CD4-positive, alpha-beta T cell (primary cell): ENCODE measurements around the gene ZNF609. TPM values are rescaled to one million over a fixed set of nuclear protein-coding genes. Genes with fewer than 3 reads are reported as not detected.
A peak's percentile ranks its signal among the peaks of the same experiment; 100 is the strongest.

Experiments
- ATAC-seq: fragments of 200-7000 bp; cut with Tn5 transposase; one replicate; pipeline ENCODE4 v1.10.0; 2022; ENCODE audit warnings: mild to moderate bottlenecking; ENCODE audit not compliant: poor library complexity
- CTCF ChIA-PET: fragments of 350-600 bp; sonication (Branson Sonifier 250); formaldehyde crosslinking; loops from one replicate; lab custom pipeline; 2021; ENCODE audit warnings: antibody characterized with exemption, inconsistent platforms; lab: Charles Lee
- POLR2A ChIA-PET: fragments of 350-600 bp; sonication (Branson Sonifier 250); formaldehyde crosslinking; loops from one replicate; lab custom pipeline; 2021; ENCODE audit warnings: antibody characterized with exemption, inconsistent platforms; lab: Charles Lee
- DNase-seq, 14 experiments: peaks; one replicate each; pipeline ENCODE4 v3.0.0-alpha.2; 2013 to 2020; ENCODE audit warnings: mixed read lengths in 2 of 14
- H3K27ac ChIP-seq, 2 donors: one replicate each; pipeline versions ENCODE4 v1.5.1 to v1.7.0; 2013; ENCODE audit warnings: low read length in 2 of 2, low read depth in 1 of 2, mild to moderate bottlenecking in 1 of 2
- H3K27me3 ChIP-seq, 2 experiments: 1 replicate in 1 of 2; 2 replicates in 1 of 2; pipeline versions ENCODE4 v1.6.1 to v1.7.0; 2013; ENCODE audit warnings: low read length in 2 of 2, control low read depth in 1 of 2, mild to moderate bottlenecking in 1 of 2, moderate library complexity in 1 of 2; ENCODE audit not compliant: insufficient read depth in 2 of 2, control insufficient read depth in 1 of 2
- H3K36me3 ChIP-seq: one replicate; pipeline ENCODE4 v1.6.1; 2013; ENCODE audit warnings: low read length, control low read depth; ENCODE audit not compliant: insufficient read depth
- H3K4me1 ChIP-seq: one replicate; pipeline ENCODE4 v1.6.1; 2013; ENCODE audit warnings: low read length, control low read depth; ENCODE audit not compliant: insufficient read depth
- H3K4me3 ChIP-seq: one replicate; pipeline ENCODE4 v1.5.1; 2013; ENCODE audit warnings: mild to moderate bottlenecking, low read length, moderate library complexity
- H3K9me3 ChIP-seq, 2 experiments: 1 replicate in 1 of 2; 2 replicates in 1 of 2; pipeline versions ENCODE4 v1.6.1 to v1.7.0; 2013; ENCODE audit warnings: low read length in 2 of 2, mild to moderate bottlenecking in 2 of 2, control low read depth in 1 of 2, moderate library complexity in 1 of 2; ENCODE audit not compliant: control insufficient read depth in 1 of 2, insufficient read depth in 1 of 2
- H3K27ac Mint-ChIP-seq: one replicate; pipeline ENCODE4 v1.8.0; 2020; ENCODE audit warnings: mixed read lengths
- H3K27me3 Mint-ChIP-seq: one replicate; pipeline ENCODE4 v1.8.0; 2021; ENCODE audit warnings: mixed read lengths
- H3K36me3 Mint-ChIP-seq: one replicate; pipeline ENCODE4 v1.8.0; 2021; ENCODE audit warnings: low read depth, mixed read lengths
- H3K4me1 Mint-ChIP-seq: one replicate; pipeline ENCODE4 v1.8.0; 2021; ENCODE audit warnings: low read depth, mixed read lengths
- H3K4me3 Mint-ChIP-seq: one replicate; pipeline ENCODE4 v1.8.0; 2020; ENCODE audit warnings: mild to moderate bottlenecking, mixed read lengths
- H3K9me3 Mint-ChIP-seq: one replicate; pipeline ENCODE4 v1.8.0; 2020; ENCODE audit warnings: mixed read lengths
- CTCF ChIP-seq: fragments of 200-600 bp; IDR thresholded peaks from one replicate; pipeline ENCODE4 v1.8.0; 2022; ENCODE audit warnings: antibody characterized with exemption, mild to moderate bottlenecking
- intact Hi-C, 2 experiments: fragments of 100-400 bp; cut with DNase I in 1 of 2; cut with micrococcal nuclease in 1 of 2; formaldehyde crosslinking; loops; one replicate each; pipeline versions ENCODE4 v1.15.1 to v1.9.0; 2023 to 2025; cut with DNase I, micrococcal nuclease
- polyA plus RNA-seq, 2 donors: library from polyadenylated mRNA; unstranded; fragments of 120-200 nt; gene quantifications; one replicate each; pipeline ENCODE4 v1.2.1, GENCODE V29; 2013
- total RNA-seq, 174 experiments: library from RNA in 2 of 174; stranded (reverse) in 2 of 174; gene quantifications; one replicate each; pipeline ENCODE4 v1.2.3 and lab custom pipeline; 2021 to 2026

The ZNF609 gene
- total RNA-seq, result 10 to 100 TPM; 62.4 to 65.3 TPM
- polyA plus RNA-seq (2013, experiment 1 of 2), result 26.9 TPM
- polyA plus RNA-seq (2013, experiment 2 of 2), result 25.4 TPM
- total RNA-seq (lab: John Stamatoyannopoulos, UW), result 78.0 to 254 (median 176) reads per million in 172 experiments

GRCh38 chr15:64460206-64460723 is at the start of gene ZNF609:
Gene ZNF609, plus strand, starts transcription at chr15:64460578. Its CDS starts 38,842 bp downstream, at chr15:64499420.
- Histone ChIP-seq H3K36me3 (peaks cover 3% of the 10 kb centered on the region), H3K27me3 (no peaks in the 10 kb centered on the region), H3K9me3 (no peaks in the 10 kb centered on the region), H3K27ac (peak within 1 kb of the TSS; percentile 52), H3K4me1 (peaks cover 46% of the 10 kb centered on the region), H3K4me3 (peak within 1 kb of the TSS; percentile 71)
- ChIA-PET POLR2A (interaction anchor here (0.7 to 4.1 kb wide), 11 partner anchors 10 to 192 kb away, joined by 3 to 22 read pairs (median 4); partner anchors contain the start of gene TRIP4), CTCF (interaction anchor here (1.5 kb wide), 1 partner anchor 30 kb away, joined by 4 read pairs; no protein-coding TSS in a partner anchor)
- Mint-ChIP-seq H3K27ac (peak within 1 kb of the TSS; percentile 87), H3K4me3 (peak within 1 kb of the TSS; percentile 92), H3K36me3 (peaks cover 19% of the 10 kb centered on the region), H3K4me1 (peaks cover 88% of the 10 kb centered on the region), H3K27me3 (no peaks in the 10 kb centered on the region), H3K9me3 (no peaks in the 10 kb centered on the region)
- TF ChIP-seq CTCF, result no peak
- intact Hi-C loops, result loop anchor here in 1 of 2 experiments (5.0 to 10.0 kb wide), 2 partner anchors 42 to 75 kb away; partner anchors contain the start of genes PCLAF and TRIP4
- DNase-seq (peak; percentile 74 to 91 (median 86)), ATAC-seq (peak; percentile 80)

GRCh38 chr15:64412216-64412615 is 48.2 kb upstream of the ZNF609 start:
- H3K9me3 ChIP-seq, result no peaks in the 10 kb centered on the region
- no peaks in the 10 kb centered on the region for H3K27me3 ChIP-seq
- POLR2A ChIA-PET, result no interaction called here
- DNase-seq (no peak), ATAC-seq (no peak)
- Mint-ChIP-seq H3K9me3 (no peaks in the 10 kb centered on the region), H3K36me3 (peaks cover 82% of the 10 kb centered on the region), H3K4me3 (no peak overlapping the region), H3K4me1 (no peaks in the 10 kb centered on the region), H3K27me3 (no peaks in the 10 kb centered on the region), H3K27ac (no peak overlapping the region)
- CTCF ChIA-PET, result interaction anchor here (0.6 kb wide), 2 partner anchors 134 to 425 kb away, joined by 3 read pairs; no protein-coding TSS in a partner anchor
- H3K4me1 ChIP-seq, result no peaks in the 10 kb centered on the region
- intact Hi-C loops, result no loop called here
- TF ChIP-seq CTCF, result no peak
- no peak overlapping the region for H3K27ac ChIP-seq
- H3K4me3 ChIP-seq, result no peak overlapping the region
- H3K36me3 ChIP-seq, result peaks cover 69% of the 10 kb centered on the region

DNA sequence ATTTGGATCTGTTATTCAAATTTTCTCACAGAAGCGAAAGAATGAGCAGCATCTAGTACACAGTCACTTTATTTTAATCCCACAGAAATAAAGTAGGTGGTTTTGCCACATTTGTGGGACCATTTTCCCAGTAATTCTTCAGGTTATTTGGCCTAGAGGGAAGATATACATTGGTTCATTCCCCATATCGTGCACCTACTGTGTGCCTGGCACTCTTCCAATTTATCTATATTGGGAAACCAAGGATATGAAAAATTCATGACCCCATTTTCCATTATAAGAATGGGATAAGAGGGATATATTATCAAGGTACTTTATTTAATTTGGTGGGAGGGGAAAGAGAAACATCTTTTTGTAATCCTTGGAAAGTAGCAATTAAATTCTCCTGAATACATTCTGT is 37.7 kb upstream of the ZNF609 start:
- peaks cover 14% of the 10 kb centered on the region for H3K4me1 ChIP-seq
- ChIA-PET CTCF (no interaction called here), POLR2A (no interaction called here)
- DNase-seq, result no peak
- no peak overlapping the region for H3K4me3 Mint-ChIP-seq
- no peak overlapping the region for H3K4me3 ChIP-seq
- H3K9me3 ChIP-seq, result no peaks in the 10 kb centered on the region
- no peaks in the 10 kb centered on the region for H3K9me3 Mint-ChIP-seq
- H3K27me3 ChIP-seq, result no peaks in the 10 kb centered on the region
- peaks cover 64% of the 10 kb centered on the region for H3K36me3 ChIP-seq
- H3K27me3 Mint-ChIP-seq, result no peaks in the 10 kb centered on the region
- peaks cover 16% of the 10 kb centered on the region for H3K4me1 Mint-ChIP-seq
- no peak overlapping the region for H3K27ac Mint-ChIP-seq
- H3K27ac ChIP-seq, result no peak overlapping the region
- no peak for TF ChIP-seq CTCF
- H3K36me3 Mint-ChIP-seq, result peaks cover 73% of the 10 kb centered on the region
- intact Hi-C loops, result loop anchor here in 1 of 2 experiments (10.0 kb wide), 1 partner anchor 472 kb away; no protein-coding TSS in a partner anchor
- ATAC-seq, result no peak
